Breast epithelium (tissue), 3 donors: ENCODE data around the gene NUMA1.

Experiments
- POLR2A ChIP-seq: fragments of 450-650 bp; IDR thresholded peaks from one replicate; pipeline ENCODE4 v1.6.1; 2016; ENCODE audit warnings: antibody characterized with exemption, mild to moderate bottlenecking, moderate library complexity
- POLR2AphosphoS5 ChIP-seq, 3 donors: sonication (generic); formaldehyde crosslinking; IDR thresholded peaks; one replicate each; pipeline ENCODE4 v1.6.1; 2017; ENCODE audit warnings: antibody characterized with exemption in 3 of 3
- TF ChIP-seq, protein P1 (sequence below), 3 donors: fragments of 450-650 bp; IDR thresholded peaks; one replicate each; pipeline ENCODE4 v1.5.1; 2016 to 2017; ENCODE audit warnings: antibody characterized with exemption in 3 of 3, mild to moderate bottlenecking in 3 of 3, moderate library complexity in 3 of 3

DNA sequence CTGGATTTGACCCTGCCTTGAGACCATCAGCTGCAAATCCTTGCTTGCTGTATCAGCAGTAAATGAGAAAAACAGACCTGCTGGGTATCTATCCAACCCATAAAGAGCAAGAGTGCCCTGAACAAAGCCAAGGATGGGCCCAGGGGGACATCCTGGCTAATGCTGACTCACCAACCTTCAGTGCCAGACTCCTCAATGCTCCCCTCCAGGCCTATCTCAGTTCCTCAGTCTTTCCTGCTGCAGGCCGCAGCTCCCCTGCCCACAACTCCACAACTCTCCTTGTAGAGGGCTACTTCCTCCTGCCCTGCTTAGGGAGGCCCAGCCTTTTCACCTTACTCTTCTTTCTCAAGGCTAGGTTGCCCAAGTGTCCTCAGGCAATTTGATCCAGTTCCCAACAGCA, 20.1 kb upstream of the NUMA1 start:
- TF ChIP-seq, protein P1, sequence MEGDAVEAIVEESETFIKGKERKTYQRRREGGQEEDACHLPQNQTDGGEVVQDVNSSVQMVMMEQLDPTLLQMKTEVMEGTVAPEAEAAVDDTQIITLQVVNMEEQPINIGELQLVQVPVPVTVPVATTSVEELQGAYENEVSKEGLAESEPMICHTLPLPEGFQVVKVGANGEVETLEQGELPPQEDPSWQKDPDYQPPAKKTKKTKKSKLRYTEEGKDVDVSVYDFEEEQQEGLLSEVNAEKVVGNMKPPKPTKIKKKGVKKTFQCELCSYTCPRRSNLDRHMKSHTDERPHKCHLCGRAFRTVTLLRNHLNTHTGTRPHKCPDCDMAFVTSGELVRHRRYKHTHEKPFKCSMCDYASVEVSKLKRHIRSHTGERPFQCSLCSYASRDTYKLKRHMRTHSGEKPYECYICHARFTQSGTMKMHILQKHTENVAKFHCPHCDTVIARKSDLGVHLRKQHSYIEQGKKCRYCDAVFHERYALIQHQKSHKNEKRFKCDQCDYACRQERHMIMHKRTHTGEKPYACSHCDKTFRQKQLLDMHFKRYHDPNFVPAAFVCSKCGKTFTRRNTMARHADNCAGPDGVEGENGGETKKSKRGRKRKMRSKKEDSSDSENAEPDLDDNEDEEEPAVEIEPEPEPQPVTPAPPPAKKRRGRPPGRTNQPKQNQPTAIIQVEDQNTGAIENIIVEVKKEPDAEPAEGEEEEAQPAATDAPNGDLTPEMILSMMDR (IDR thresholded peaks at IDR 0.05): no peak
- TF ChIP-seq POLR2A: no peak
- no peak for TF ChIP-seq POLR2AphosphoS5 (IDR thresholded peaks at IDR 0.05)
